ENCODE measurements around the gene SKOR1.

Gene SKOR1

DNA sequence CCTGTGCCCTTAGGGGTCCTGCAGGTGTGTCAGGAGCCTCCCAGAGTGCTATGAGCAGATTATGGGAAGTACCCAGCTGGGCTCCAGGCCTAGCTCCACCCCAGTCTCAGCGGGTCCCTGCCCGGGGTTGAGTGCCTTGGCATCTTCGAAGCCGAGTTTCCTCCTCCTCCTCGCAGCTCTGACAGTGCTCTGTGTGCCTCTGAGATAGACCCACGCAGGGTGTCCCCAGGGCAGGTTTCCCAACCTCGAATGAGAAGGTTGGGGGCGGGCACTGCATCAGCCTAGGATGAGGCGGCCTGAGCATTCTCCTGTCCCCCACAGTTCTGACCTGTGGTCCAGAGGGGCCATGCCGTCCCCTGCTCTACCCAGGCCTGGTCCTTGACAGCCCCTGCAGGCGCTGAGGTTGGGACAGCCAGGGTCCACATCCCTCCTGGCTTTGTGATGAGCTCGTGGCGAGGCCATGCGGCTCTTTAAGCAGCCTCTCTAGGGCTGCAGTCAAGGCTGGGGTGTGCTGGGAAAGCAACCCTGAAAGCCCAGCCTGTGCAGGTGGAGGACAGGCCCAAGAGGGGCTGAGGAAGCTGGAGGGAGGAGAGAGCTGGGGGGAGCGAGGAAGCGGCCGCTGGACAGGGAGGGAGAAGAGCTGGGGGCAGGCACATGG is 20.2 kb upstream of the SKOR1 start:
- Histone ChIP-seq H3K4me1 (ENCODE audit: control insufficient read depth in 1 of 2, insufficient read depth in 2 of 2, low read length in 2 of 2) (no peaks in the 10 kb centered on the region), H3K27ac (ENCODE audit: low read depth, low read length) (no peak overlapping the region), H3K27me3 (ENCODE audit: control insufficient read depth in 1 of 2, insufficient read depth in 2 of 2, low read length in 2 of 2) (no peaks in the 10 kb centered on the region), H3K4me3 (ENCODE audit: low read depth in 1 of 2, low read length in 2 of 2) (no peak overlapping the region), H3K9ac (ENCODE audit: low read depth in 1 of 2, low read length in 2 of 2) (no peak overlapping the region), H3K9me3 (ENCODE audit: control insufficient read depth in 1 of 2, low read length in 2 of 2) (no peaks in the 10 kb centered on the region), H3K36me3 (ENCODE audit: control insufficient read depth in 1 of 2, insufficient read depth in 2 of 2, low read length in 2 of 2) (peaks cover 2 to 16% of the 10 kb centered on the region in 2 donors)

DNA sequence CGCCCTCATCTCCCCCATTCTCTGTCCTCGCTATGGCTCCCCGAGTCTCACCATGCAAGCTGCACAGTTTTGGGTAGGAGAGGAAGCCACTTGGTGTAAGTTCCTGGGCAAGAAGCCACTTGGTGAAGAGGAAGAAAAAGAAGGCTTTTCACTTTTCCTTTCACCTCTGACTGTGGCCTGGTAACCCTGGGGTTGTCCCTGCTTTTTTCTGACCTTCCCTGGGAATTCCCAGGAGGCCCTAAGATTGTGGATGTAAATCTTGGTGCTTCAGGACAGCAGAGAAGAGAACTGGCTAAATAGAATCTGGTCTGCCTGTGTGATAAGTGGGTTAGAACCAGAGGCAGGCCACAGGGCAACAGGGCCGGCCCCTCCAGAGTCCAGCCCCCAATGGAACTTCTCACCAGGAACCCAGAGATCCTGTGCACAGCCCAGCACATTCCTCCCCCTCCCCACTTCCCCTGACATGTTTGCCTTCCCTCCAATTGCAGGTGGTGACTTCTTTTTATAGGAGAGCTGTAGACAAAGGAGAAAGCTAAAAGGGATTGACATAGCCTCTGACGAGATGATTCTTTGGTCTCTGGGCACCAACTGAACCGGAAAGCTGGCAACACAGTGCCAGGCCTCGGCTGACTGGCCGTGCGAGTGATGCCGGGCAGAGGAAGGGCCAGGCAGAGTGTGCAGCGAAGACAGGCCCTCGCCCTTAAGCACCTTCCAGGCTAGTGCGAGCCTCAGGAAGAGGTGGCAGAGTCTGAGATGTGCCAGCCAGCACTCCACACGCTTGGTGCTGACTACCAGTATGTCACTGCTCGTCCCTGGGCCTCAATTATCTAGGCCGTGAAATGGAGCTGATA is 19.4 kb upstream of the SKOR1 start:
- Histone ChIP-seq H3K27me3 (ENCODE audit: control insufficient read depth in 1 of 2, insufficient read depth in 2 of 2, low read length in 2 of 2) (no peaks in the 10 kb centered on the region), H3K27ac (ENCODE audit: low read depth, low read length) (no peak overlapping the region), H3K9ac (ENCODE audit: low read depth in 1 of 2, low read length in 2 of 2) (no peak overlapping the region), H3K36me3 (ENCODE audit: control insufficient read depth in 1 of 2, insufficient read depth in 2 of 2, low read length in 2 of 2) (peaks cover 2 to 16% of the 10 kb centered on the region in 2 donors), H3K4me3 (ENCODE audit: low read depth in 1 of 2, low read length in 2 of 2) (no peak overlapping the region), H3K4me1 (ENCODE audit: control insufficient read depth in 1 of 2, insufficient read depth in 2 of 2, low read length in 2 of 2) (no peaks in the 10 kb centered on the region), H3K9me3 (ENCODE audit: control insufficient read depth in 1 of 2, low read length in 2 of 2) (no peaks in the 10 kb centered on the region)

GRCh38 chr15:67806536-67806935 is 18.8 kb upstream of the SKOR1 start:
- Histone ChIP-seq H3K27ac (ENCODE audit: low read depth, low read length) (no peak overlapping the region), H3K27me3 (ENCODE audit: control insufficient read depth in 1 of 2, insufficient read depth in 2 of 2, low read length in 2 of 2) (no peaks in the 10 kb centered on the region), H3K4me1 (ENCODE audit: control insufficient read depth in 1 of 2, insufficient read depth in 2 of 2, low read length in 2 of 2) (no peaks in the 10 kb centered on the region), H3K36me3 (ENCODE audit: control insufficient read depth in 1 of 2, insufficient read depth in 2 of 2, low read length in 2 of 2) (peaks cover 2 to 12% of the 10 kb centered on the region in 2 donors), H3K4me3 (ENCODE audit: low read depth in 1 of 2, low read length in 2 of 2) (no peak overlapping the region), H3K9ac (ENCODE audit: low read depth in 1 of 2, low read length in 2 of 2) (no peak overlapping the region), H3K9me3 (ENCODE audit: control insufficient read depth in 1 of 2, low read length in 2 of 2) (no peaks in the 10 kb centered on the region)

DNA sequence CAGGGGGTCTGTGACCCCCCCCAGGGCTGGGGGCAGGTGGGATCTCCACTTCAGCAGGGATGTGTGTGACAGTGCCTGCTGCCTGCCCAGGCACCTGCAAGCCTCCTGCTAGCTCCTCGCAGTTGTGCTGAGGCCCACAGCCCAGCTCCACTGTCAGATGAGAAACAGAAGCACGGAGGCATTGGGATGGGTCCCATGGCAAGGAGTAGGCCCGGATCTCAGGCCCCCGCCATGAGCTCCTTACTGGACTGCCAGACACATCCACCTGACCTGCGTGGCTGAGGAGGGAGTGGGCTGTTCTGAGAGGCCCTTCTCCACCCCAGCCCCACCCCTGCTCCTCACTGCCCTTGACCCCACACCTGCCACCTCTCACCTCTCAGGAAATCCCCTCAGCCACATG is 18.2 kb upstream of the SKOR1 start:
- Histone ChIP-seq H3K36me3 (ENCODE audit: control insufficient read depth in 1 of 2, insufficient read depth in 2 of 2, low read length in 2 of 2) (peaks cover 2 to 12% of the 10 kb centered on the region in 2 donors), H3K4me1 (ENCODE audit: control insufficient read depth in 1 of 2, insufficient read depth in 2 of 2, low read length in 2 of 2) (no peaks in the 10 kb centered on the region)

DNA sequence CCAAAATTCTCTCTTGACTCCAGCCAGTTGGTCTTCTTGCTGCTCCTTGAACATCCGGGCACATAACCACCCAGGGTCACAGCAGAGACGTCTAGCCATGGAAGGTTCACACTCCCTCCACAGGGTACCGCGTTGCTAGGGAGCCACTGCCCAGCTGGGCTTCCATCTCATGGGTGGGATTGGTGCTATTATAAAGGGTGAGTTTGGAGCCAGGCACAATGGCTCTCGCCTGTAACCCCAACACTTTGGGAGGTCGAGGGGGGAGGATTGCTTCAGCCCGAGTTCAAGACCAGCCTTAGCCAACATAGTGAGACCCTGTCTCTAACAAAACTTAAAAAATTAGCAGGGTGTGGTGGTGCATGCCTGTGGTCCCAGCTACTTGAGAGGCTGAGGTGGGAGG is 17.5 kb upstream of the SKOR1 start:
- H3K9me3 ChIP-seq (ENCODE audit: control insufficient read depth in 1 of 2, low read length in 2 of 2) = no peaks in the 10 kb centered on the region
- no peaks in the 10 kb centered on the region for H3K27me3 ChIP-seq (ENCODE audit: control insufficient read depth in 1 of 2, insufficient read depth in 2 of 2, low read length in 2 of 2)
- no peak overlapping the region for H3K27ac ChIP-seq (ENCODE audit: low read depth, low read length)
- peaks cover 2 to 12% of the 10 kb centered on the region in 2 donors for H3K36me3 ChIP-seq (ENCODE audit: control insufficient read depth in 1 of 2, insufficient read depth in 2 of 2, low read length in 2 of 2)
- no peak overlapping the region for H3K9ac ChIP-seq (ENCODE audit: low read depth in 1 of 2, low read length in 2 of 2)
- H3K4me3 ChIP-seq (ENCODE audit: low read depth in 1 of 2, low read length in 2 of 2) = no peak overlapping the region
- H3K4me1 ChIP-seq (ENCODE audit: control insufficient read depth in 1 of 2, insufficient read depth in 2 of 2, low read length in 2 of 2) = no peaks in the 10 kb centered on the region

More for the DNA sequence above, 18.2 kb upstream of the SKOR1 start:
- no peaks in the 10 kb centered on the region for H3K9me3 ChIP-seq (ENCODE audit: control insufficient read depth in 1 of 2, low read length in 2 of 2)
- no peak overlapping the region for H3K27ac ChIP-seq (ENCODE audit: low read depth, low read length)
- H3K27me3 ChIP-seq (ENCODE audit: control insufficient read depth in 1 of 2, insufficient read depth in 2 of 2, low read length in 2 of 2) = no peaks in the 10 kb centered on the region
- no peak overlapping the region for H3K9ac ChIP-seq (ENCODE audit: low read depth in 1 of 2, low read length in 2 of 2)
- no peak overlapping the region for H3K4me3 ChIP-seq (ENCODE audit: low read depth in 1 of 2, low read length in 2 of 2)

DNA sequence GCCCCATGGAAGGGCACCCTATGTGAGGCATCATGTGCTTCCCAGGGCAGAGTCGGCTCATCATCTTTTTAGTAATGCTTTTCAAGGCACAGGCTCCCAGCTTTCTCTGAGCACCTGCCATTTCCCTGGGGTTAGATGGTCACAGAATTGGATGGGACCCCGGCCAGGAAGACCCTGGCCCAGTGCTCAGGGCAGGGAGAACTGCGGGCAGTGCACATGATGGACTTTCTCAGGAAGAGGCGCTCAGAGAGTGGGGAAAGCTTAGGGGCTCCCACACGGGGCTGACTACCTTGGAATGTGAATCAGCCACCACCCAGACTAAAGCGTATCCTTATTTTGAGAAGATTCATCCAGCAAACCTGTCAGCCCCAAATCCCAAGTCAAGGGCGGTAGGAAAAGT is 16.5 kb upstream of the SKOR1 start:
- peaks cover 2 to 12% of the 10 kb centered on the region in 2 donors for H3K36me3 ChIP-seq (ENCODE audit: control insufficient read depth in 1 of 2, insufficient read depth in 2 of 2, low read length in 2 of 2)
- H3K27me3 ChIP-seq (ENCODE audit: control insufficient read depth in 1 of 2, insufficient read depth in 2 of 2, low read length in 2 of 2) = no peaks in the 10 kb centered on the region
- H3K9ac ChIP-seq (ENCODE audit: low read depth in 1 of 2, low read length in 2 of 2) = no peak overlapping the region
- no peaks in the 10 kb centered on the region for H3K4me1 ChIP-seq (ENCODE audit: control insufficient read depth in 1 of 2, insufficient read depth in 2 of 2, low read length in 2 of 2)
- H3K9me3 ChIP-seq (ENCODE audit: control insufficient read depth in 1 of 2, low read length in 2 of 2) = no peaks in the 10 kb centered on the region
- no peak overlapping the region for H3K27ac ChIP-seq (ENCODE audit: low read depth, low read length)
- H3K4me3 ChIP-seq (ENCODE audit: low read depth in 1 of 2, low read length in 2 of 2) = no peak overlapping the region

GRCh38 chr15:67809441-67809840 is 15.9 kb upstream of the SKOR1 start:
- Histone ChIP-seq H3K9ac (ENCODE audit: low read depth in 1 of 2, low read length in 2 of 2) (no peak overlapping the region), H3K36me3 (ENCODE audit: control insufficient read depth in 1 of 2, insufficient read depth in 2 of 2, low read length in 2 of 2) (peaks cover 2 to 7% of the 10 kb centered on the region in 2 donors)

DNA sequence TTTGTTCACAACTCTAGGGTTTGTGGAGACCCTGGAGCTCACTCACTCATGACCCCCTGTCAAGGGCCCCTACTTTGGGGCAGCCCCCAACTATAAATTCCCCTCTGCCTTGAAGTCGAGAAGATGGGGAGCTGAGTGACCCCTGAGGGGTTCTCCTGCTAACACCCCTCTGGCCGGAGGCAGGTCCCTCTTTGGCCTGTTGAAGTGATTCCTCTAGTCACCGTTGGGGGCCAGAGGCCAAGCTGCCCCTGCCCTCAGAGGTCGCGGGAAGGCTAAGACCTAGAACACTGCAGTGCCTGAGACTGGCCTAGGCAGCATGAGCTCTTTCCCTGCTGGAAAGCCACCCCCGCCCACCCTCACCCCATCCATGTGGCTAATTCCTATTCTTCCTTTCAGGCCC is 15.4 kb upstream of the SKOR1 start:
- Histone ChIP-seq H3K36me3 (ENCODE audit: control insufficient read depth in 1 of 2, insufficient read depth in 2 of 2, low read length in 2 of 2) (peaks cover 2 to 7% of the 10 kb centered on the region in 2 donors), H3K4me3 (ENCODE audit: low read depth in 1 of 2, low read length in 2 of 2) (no peak overlapping the region), H3K27me3 (ENCODE audit: control insufficient read depth in 1 of 2, insufficient read depth in 2 of 2, low read length in 2 of 2) (no peaks in the 10 kb centered on the region), H3K27ac (ENCODE audit: low read depth, low read length) (no peak overlapping the region), H3K9me3 (ENCODE audit: control insufficient read depth in 1 of 2, low read length in 2 of 2) (no peaks in the 10 kb centered on the region), H3K9ac (ENCODE audit: low read depth in 1 of 2, low read length in 2 of 2) (no peak overlapping the region), H3K4me1 (ENCODE audit: control insufficient read depth in 1 of 2, insufficient read depth in 2 of 2, low read length in 2 of 2) (no peaks in the 10 kb centered on the region)

More at GRCh38 chr15:67809441-67809840, 15.9 kb upstream of the SKOR1 start:
- Histone ChIP-seq H3K27me3 (ENCODE audit: control insufficient read depth in 1 of 2, insufficient read depth in 2 of 2, low read length in 2 of 2) (no peaks in the 10 kb centered on the region), H3K4me3 (ENCODE audit: low read depth in 1 of 2, low read length in 2 of 2) (no peak overlapping the region), H3K4me1 (ENCODE audit: control insufficient read depth in 1 of 2, insufficient read depth in 2 of 2, low read length in 2 of 2) (no peaks in the 10 kb centered on the region), H3K9me3 (ENCODE audit: control insufficient read depth in 1 of 2, low read length in 2 of 2) (no peaks in the 10 kb centered on the region), H3K27ac (ENCODE audit: low read depth, low read length) (no peak overlapping the region)

- no peak overlapping the region for H3K4me3 ChIP-seq (ENCODE audit: low read depth in 1 of 2, low read length in 2 of 2)
- no peak overlapping the region for H3K27ac ChIP-seq (ENCODE audit: low read depth, low read length)
- H3K4me1 ChIP-seq (ENCODE audit: control insufficient read depth in 1 of 2, insufficient read depth in 2 of 2, low read length in 2 of 2) = no peaks in the 10 kb centered on the region
- no peaks in the 10 kb centered on the region for H3K9me3 ChIP-seq (ENCODE audit: control insufficient read depth in 1 of 2, low read length in 2 of 2)
- H3K36me3 ChIP-seq (ENCODE audit: control insufficient read depth in 1 of 2, insufficient read depth in 2 of 2, low read length in 2 of 2) = peaks cover 2 to 7% of the 10 kb centered on the region in 2 donors
- peaks cover 0 to 3% of the 10 kb centered on the region in 2 donors for H3K27me3 ChIP-seq (ENCODE audit: control insufficient read depth in 1 of 2, insufficient read depth in 2 of 2, low read length in 2 of 2)
- H3K9ac ChIP-seq (ENCODE audit: low read depth in 1 of 2, low read length in 2 of 2) = no peak overlapping the region
Measured at GRCh38 chr15:67812241-67812644, 13.1 kb upstream of the SKOR1 start.

DNA sequence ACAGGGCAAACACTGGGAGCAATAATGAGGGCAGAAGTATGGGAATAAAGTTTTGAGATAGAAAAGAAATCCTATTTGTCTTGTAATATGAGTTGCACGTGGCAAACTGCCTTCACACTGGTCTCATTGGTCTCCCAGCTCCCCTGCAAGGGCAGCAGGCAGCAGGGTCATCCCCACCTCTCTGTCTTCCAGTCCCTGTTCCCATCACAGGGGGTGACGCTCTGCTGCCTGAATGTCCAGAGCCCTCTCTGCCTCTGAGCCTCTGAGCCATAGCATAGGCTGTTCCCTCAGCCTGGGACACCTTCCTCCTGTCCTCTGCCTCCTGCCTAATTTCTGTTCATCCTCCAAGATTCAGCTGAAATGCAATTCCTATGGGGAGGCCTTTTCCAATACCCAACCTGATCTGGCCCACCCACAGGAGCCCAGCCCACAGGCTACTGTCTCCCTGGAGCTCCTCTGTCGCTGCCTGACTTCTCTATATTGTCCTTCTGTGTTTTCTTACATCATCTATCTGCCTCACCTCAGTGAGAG is 12.1 kb upstream of the SKOR1 start:
- no peak overlapping the region for H3K27ac ChIP-seq (ENCODE audit: low read depth, low read length)
- no peaks in the 10 kb centered on the region for H3K4me1 ChIP-seq (ENCODE audit: control insufficient read depth in 1 of 2, insufficient read depth in 2 of 2, low read length in 2 of 2)
- no peaks in the 10 kb centered on the region for H3K9me3 ChIP-seq (ENCODE audit: control insufficient read depth in 1 of 2, low read length in 2 of 2)
- no peak overlapping the region for H3K9ac ChIP-seq (ENCODE audit: low read depth in 1 of 2, low read length in 2 of 2)
- no peak overlapping the region for H3K4me3 ChIP-seq (ENCODE audit: low read depth in 1 of 2, low read length in 2 of 2)
- peaks cover 0 to 7% of the 10 kb centered on the region in 2 donors for H3K36me3 ChIP-seq (ENCODE audit: control insufficient read depth in 1 of 2, insufficient read depth in 2 of 2, low read length in 2 of 2)
- peaks cover 4 to 8% of the 10 kb centered on the region in 2 donors for H3K27me3 ChIP-seq (ENCODE audit: control insufficient read depth in 1 of 2, insufficient read depth in 2 of 2, low read length in 2 of 2)
